ENCODE measurements around the gene POLD3.
A peak's percentile ranks its signal among the peaks of the same experiment; 100 is the strongest.

The POLD3 gene, protein sequence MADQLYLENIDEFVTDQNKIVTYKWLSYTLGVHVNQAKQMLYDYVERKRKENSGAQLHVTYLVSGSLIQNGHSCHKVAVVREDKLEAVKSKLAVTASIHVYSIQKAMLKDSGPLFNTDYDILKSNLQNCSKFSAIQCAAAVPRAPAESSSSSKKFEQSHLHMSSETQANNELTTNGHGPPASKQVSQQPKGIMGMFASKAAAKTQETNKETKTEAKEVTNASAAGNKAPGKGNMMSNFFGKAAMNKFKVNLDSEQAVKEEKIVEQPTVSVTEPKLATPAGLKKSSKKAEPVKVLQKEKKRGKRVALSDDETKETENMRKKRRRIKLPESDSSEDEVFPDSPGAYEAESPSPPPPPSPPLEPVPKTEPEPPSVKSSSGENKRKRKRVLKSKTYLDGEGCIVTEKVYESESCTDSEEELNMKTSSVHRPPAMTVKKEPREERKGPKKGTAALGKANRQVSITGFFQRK

DNA sequence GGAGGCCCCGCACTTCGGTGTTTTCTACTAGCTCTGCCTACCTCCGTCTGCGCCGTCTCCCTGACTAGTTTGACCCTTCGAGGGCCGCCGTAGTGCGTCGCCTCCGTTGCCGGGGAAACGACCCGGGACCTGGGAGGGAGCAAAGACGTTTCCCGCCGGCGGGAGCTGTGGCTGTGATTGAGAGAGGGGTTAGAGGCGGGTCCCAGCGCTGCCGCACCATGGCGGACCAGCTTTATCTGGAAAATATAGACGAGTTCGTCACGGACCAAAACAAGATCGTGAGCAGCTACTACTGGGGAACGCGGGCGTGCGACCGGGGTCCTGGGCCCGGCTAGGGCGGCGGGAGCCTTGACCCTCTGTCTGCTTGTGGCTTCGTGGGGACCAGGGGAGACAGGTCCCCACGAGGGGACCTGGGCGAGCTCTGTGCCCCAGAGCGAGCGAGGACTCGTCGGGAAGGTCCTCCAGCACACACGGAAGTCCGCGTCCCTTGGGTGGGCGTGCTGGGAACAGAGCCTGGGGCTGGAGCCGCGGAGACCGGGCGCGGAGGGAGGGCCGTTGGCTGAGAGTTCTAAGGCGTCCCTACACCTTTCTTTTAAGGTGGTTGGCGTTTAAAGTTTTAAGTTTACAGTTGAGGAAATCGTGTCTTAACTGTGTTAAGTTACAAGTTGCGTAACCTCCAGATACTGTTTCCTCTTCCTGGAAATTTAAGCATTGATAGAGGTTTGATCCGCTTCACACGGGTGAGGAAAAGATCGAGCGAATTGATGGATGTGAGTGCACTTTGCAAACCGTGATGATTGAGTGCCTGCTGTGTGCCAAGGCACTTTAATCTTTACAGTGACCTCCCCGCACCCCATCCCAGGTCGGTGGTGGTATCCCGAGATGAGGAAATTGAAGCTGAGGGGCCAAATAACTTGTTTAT lies at the start of gene POLD3:
Gene POLD3, plus strand, starts transcription at position 142 of the 922 bp plus-strand sequence. Its CDS starts 77 bp downstream, at position 219.
- H3K4me3 ChIP-seq (ENCODE audit: low read depth, low read length): peak within 1 kb of the TSS; percentile 97
- peak; percentile 62 for DNase-seq (ENCODE audit: low read depth)

DNA sequence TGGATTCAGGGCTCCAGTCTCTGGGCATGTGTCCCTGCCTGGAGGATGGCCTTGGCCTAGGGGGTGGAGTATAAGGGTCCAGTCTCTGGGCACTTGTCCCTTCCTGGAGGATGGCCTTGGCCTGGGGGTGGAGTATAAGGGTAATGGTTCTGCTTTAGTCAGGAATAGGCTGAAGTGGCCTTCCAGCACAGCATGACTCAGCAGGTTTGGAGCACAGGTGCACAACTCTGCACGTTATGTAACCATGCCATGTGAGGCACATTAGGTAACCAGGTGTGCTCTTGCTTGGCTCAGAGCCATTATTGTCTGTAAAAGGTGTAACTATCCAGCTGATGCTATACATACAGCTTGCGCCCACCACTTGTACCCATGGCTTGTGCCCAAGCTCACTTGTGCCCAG lies 48.4 kb upstream of the POLD3 start:
- H3K4me3 ChIP-seq (ENCODE audit: low read depth, low read length): no peak overlapping the region
- DNase-seq (ENCODE audit: low read depth): no peak

DNA sequence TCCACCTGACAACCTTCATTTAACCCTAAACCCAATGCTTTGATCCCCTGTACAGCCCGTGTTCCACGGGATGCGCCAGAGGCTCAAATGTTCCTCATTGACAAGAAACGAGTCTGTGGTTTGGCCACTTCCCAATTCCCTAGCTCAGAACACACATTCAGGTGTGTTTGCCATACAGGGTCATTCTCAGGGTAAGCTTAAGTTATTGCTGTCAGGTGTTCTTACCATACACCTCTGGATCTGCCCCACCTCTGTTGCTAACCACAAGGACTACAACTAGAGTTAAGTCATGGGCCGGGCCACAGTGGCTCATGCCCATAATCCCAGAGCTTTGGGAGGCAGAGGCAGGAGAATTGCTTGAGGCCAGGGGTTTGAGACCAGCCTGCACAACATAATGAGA lies 45.6 kb upstream of the POLD3 start:
- no peak for DNase-seq (ENCODE audit: low read depth)
- no peak overlapping the region for H3K4me3 ChIP-seq (ENCODE audit: low read depth, low read length)

GRCh38 chr11:74550991-74551753 lies 41.2 kb upstream of the POLD3 start:
- no peak overlapping the region for H3K4me3 ChIP-seq (ENCODE audit: low read depth, low read length)
- DNase-seq (ENCODE audit: low read depth): no peak

DNA sequence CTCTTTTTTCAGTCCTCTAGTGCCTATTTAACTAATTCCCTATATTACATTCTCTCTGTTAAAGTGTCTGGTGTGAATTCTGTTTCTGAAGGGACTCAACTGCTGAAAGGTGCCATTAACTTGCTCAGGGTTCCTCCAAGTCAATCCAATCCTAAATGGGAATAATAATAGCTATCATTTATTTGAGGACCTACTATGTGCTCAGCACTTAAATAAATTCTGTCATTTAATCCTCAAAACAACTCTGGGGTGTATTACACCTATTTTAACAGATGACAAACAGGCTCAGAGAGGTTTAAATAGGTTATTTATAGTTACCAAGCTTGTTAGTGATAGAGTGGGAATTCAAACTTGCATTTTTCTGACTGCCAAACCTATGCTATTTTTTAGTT lies 40.6 kb upstream of the POLD3 start:
- DNase-seq (ENCODE audit: low read depth): no peak
- no peak overlapping the region for H3K4me3 ChIP-seq (ENCODE audit: low read depth, low read length)

DNA sequence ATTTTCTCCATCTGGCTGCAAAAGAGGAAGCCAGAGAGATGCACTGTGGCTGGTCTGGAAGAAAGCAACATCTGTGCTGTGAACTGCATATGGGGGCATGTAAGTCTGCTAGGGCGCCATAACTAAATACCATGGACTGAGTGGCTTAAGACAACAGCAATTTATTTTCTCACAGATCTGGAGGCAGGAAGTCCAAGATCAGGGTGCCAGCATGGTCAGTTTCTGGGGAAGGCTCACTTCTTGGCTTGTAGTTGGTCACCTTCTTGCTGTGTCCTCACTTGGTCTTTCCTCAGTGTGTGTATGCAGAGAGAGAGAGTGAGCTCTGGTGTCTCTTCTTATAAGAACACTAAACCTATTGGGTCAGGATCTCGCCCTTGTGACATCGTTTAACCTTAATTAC lies 34.9 kb upstream of the POLD3 start:
- H3K4me3 ChIP-seq (ENCODE audit: low read depth, low read length): no peak overlapping the region
- DNase-seq (ENCODE audit: low read depth): no peak

GRCh38 chr11:74559110-74559933 lies 33.1 kb upstream of the POLD3 start:
- no peak for DNase-seq (ENCODE audit: low read depth)
- H3K4me3 ChIP-seq (ENCODE audit: low read depth, low read length): no peak overlapping the region

- H3K4me3 ChIP-seq (ENCODE audit: low read depth, low read length): no peak overlapping the region
- DNase-seq (ENCODE audit: low read depth): no peak
These were observed 32.5 kb upstream of the POLD3 start for GRCh38 chr11:74559934-74560309.

GRCh38 chr11:74566146-74566960 lies 26.0 kb upstream of the POLD3 start:
- DNase-seq (ENCODE audit: low read depth): no peak
- no peak overlapping the region for H3K4me3 ChIP-seq (ENCODE audit: low read depth, low read length)

- no peak overlapping the region for H3K4me3 ChIP-seq (ENCODE audit: low read depth, low read length)
- no peak for DNase-seq (ENCODE audit: low read depth)
These were observed 24.4 kb upstream of the POLD3 start for GRCh38 chr11:74568028-74568427.

- peak; percentile 8 for DNase-seq (ENCODE audit: low read depth)
- no peak overlapping the region for H3K4me3 ChIP-seq (ENCODE audit: low read depth, low read length)
These were observed 21.9 kb upstream of the POLD3 start for GRCh38 chr11:74570266-74571061.

DNA sequence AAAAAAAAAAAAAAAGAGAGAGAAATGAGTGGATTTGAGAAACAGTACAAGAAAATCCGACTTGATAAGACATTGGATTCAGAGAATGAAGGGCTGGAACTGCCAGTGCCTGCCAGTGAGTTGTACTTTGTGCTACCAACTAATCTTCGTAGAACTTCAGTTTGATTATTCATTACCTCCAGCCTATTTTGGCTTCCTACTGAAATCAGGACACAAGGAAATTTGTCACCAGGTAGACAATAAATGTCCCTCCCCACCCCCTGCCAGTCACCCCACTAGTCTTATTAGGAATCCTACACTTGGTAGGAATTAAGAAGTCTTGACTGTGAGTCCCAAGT lies 21.4 kb upstream of the POLD3 start:
- no peak for DNase-seq (ENCODE audit: low read depth)
- H3K4me3 ChIP-seq (ENCODE audit: low read depth, low read length): no peak overlapping the region

DNA sequence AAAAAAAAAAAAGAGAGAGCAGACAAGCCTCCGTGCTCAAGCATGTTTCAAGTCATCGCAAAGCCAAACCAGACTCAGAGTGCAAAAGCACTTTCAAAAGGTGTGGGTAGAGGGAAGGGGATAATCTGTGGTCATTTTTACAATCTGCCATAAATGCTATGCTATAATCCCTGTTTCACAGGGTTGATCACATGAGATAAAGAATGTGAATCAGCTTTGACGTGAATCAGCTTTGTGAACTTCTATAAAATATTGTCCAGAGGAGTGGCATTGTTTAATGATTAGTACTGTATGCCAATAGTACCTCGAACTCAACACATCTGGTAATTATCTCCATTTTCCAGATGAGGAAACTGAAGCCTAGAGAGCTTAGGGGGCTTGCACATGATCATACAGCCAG lies 20.0 kb upstream of the POLD3 start:
- no peak for DNase-seq (ENCODE audit: low read depth)
- no peak overlapping the region for H3K4me3 ChIP-seq (ENCODE audit: low read depth, low read length)

DNA sequence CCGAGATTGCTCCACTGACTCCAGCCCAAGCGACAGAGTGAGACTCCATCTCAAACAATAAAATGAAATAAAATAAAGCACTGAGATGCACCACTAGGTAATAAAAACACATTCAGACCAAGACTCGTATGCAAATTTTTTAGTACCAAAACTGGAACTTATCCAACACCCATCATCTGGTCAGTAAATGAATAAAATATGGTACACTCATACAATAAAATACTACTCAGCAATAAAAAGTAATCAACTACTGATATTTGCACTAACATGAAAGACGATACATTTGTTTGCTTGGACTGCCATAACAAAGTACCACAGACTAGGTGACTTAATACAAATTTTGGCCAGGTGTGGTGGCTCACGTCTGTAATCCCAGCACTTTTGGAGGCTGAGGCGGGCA lies 17.8 kb upstream of the POLD3 start:
- DNase-seq (ENCODE audit: low read depth): no peak
- H3K4me3 ChIP-seq (ENCODE audit: low read depth, low read length): no peak overlapping the region

- DNase-seq (ENCODE audit: low read depth): no peak
- H3K4me3 ChIP-seq (ENCODE audit: low read depth, low read length): no peak overlapping the region
These were observed 16.4 kb upstream of the POLD3 start for GRCh38 chr11:74575999-74576398.

- no peak for DNase-seq (ENCODE audit: low read depth)
- H3K4me3 ChIP-seq (ENCODE audit: low read depth, low read length): no peak overlapping the region
These were observed 15.2 kb upstream of the POLD3 start for GRCh38 chr11:74577181-74577580.

GRCh38 chr11:74577624-74578396 lies 14.6 kb upstream of the POLD3 start:
- H3K4me3 ChIP-seq (ENCODE audit: low read depth, low read length): no peak overlapping the region
- DNase-seq (ENCODE audit: low read depth): no peak
